CMK (cell line): ENCODE data around the gene MGAT3.

Experiments used
- DNase-seq: peaks from one replicate; pipeline ENCODE4 v3.0.0-alpha.2; 2010; ENCODE audit warnings: low read depth

The MGAT3 gene

DNA sequence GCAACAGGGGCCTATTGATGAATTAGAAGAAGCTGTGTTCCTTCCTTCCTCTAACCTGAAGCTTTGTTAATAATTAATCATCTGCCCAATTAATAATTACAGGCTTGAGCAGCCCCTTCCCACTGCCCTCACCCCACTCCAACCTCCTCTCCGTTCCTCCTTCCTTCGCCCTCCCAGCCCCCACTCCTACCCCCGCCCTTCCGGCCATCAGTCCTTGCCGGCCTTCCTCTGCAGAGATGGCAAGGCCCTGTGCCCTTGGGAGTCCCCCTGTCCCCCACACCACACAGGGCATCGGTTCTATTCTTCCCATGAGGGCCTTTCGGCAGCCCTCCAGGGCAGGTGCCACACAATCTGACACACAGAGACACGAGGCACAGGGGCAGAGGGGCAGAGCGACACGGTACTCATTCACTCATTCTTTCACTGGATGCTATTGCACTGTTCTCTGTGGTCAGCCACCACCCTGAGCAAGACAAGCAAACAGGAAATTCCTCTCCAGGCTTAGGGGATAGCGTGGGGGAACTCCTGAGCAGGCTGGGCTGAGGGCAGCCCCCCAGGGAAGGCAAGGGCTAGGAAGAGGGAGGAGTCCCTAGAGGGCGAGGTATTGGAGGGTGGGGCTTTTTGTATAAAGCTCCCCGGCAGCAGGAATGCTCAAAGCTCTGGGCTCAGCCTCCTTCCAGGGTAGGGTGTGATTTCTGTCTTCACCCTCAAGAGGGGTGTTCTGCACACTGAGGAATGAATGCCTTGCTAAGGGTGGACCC is 14.7 kb downstream of the MGAT3 start:
- DNase-seq: peak; percentile 71

- peak; percentile 90 for DNase-seq
Observed at GRCh38 chr22:39472570-39473556, 16.1 kb downstream of the MGAT3 start.

GRCh38 chr22:39473851-39474250 is 17.0 kb downstream of the MGAT3 start:
- DNase-seq: no peak

GRCh38 chr22:39474351-39475111 is 17.7 kb downstream of the MGAT3 start:
- DNase-seq: no peak

- DNase-seq: no peak
Observed at GRCh38 chr22:39475337-39475736, 18.5 kb downstream of the MGAT3 start.

- no peak for DNase-seq
Observed at GRCh38 chr22:39475902-39476301, 19.1 kb downstream of the MGAT3 start.

GRCh38 chr22:39476664-39477063 is 19.9 kb downstream of the MGAT3 start:
- DNase-seq: no peak

- no peak for DNase-seq
Observed at GRCh38 chr22:39477542-39477941, 20.7 kb downstream of the MGAT3 start.

GRCh38 chr22:39478441-39478850 is 21.6 kb downstream of the MGAT3 start:
- DNase-seq: no peak

DNA sequence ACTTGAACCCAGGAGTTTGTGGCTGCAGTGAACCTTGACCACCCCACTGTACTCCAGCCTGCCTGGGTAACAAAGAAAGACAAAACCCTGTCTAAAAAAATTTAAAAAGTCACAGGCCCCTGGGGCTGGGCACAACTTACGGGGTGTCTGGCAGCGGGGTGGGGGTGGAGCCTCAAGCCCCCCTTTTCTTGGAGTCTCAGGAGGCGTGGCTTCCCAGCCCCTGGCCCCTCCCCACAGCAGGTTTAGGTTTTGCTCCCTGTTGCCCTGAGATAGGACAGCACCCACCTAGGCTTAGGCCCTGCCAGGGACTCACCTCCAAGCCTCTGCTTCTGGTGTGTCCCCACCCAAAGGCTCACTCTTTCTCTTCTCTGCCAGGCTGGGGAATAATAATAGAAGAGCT is 22.4 kb downstream of the MGAT3 start:
- no peak for DNase-seq

GRCh38 chr22:39480557-39480956 is 23.7 kb downstream of the MGAT3 start:
- no peak for DNase-seq

GRCh38 chr22:39481054-39481453 is 24.2 kb downstream of the MGAT3 start:
- no peak for DNase-seq

- DNase-seq: no peak
Observed at GRCh38 chr22:39481595-39481994, 24.8 kb downstream of the MGAT3 start.

- DNase-seq: no peak
Observed at GRCh38 chr22:39482768-39483167, 26.0 kb downstream of the MGAT3 start.

- DNase-seq: no peak
Observed at GRCh38 chr22:39486951-39487825, 30.4 kb downstream of the MGAT3 start.

- no peak for DNase-seq
Observed at GRCh38 chr22:39487826-39488520, 31.2 kb downstream of the MGAT3 start.

DNA sequence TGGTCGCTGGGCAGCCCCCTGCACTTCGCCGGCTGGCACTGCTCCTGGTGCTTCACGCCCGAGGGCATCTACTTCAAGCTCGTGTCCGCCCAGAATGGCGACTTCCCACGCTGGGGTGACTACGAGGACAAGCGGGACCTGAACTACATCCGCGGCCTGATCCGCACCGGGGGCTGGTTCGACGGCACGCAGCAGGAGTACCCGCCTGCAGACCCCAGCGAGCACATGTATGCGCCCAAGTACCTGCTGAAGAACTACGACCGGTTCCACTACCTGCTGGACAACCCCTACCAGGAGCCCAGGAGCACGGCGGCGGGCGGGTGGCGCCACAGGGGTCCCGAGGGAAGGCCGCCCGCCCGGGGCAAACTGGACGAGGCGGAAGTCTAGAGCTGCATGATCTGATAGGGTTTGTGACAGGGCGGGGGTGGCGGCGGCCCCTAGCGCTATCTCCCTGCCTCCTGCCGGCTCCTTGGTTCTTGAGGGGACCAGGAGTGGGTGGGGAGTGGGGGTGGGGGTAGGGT is 31.8 kb downstream of the MGAT3 start:
- no peak for DNase-seq

DNA sequence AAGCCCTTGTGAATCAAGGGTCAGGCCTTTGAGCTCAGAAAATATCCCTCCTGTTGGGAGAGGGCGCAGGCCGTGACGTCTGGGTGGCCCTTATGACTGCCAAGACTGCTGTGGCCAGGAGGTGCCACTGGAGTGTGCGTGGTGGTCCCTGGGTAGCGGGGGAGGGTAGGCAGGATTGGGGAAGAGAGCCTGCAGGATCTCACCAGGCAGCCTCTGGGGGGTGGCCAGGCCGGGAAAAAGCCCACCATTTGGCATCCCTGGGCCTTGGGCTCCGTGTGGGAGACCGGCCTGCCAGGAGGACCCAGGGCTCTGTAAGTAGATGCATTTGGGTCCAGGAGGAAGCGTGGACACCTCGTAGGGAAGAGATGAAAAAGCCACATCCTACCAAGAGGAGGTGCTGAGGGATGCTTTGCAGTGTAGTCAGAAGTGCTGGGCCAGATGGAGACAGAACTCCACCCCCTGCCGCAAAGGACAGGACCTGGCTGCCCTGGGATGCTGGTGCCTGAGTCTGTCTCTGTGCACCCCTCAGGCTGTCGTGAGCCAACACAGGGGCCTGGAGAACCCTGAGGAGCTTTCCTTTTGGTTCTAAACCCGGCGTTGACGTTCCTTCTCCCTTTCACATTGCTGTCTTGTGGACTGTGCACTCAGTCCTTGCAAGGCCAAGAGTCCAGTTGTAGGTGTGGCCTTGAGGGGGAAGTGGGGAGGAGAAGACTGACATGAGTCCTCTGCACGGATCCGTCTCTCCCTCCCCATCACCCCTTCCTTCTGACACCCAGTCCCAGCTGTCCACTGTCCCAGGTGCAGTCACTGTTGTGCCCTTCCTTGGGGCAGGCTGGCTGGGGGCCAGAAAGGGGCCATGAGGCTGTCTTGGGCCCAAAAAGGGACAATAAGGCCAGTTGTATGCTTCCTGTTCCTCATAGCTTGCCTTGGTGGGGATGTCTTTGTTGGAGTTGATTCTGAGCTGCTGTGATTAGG is 32.6 kb downstream of the MGAT3 start:
- no peak for DNase-seq

DNA sequence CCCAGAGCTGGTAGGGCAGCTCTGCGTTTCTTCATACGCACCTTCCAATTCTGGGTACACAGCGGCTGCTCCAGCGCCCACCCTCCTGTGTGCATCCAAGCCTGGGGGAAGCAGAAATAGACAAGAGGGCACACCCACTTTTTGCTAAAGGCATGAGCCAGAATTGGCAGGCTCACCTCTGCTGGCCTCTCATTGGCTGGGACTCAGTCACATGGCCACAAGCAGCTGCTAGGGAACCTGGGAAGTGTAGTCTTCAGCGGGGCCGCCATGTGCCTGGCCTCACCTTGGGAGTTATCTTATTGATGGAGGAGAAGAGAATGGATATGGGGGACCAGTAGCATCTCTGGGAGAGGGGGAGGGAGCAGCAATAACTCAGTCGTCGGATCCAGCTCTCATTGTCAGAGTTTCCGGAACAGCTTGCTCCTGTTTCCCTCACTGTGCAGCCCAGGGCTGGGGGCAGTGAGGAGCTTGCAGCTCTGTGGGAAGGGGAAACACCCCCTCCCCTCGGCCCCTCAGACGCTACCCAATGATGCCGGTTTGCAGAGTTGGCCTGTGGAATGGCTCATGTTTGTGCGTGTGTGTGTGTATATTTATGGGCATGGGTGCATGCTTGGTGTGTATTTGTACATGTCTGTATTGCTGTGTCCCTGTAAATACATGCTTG is 33.5 kb downstream of the MGAT3 start:
- DNase-seq: no peak
